PFSK-1 (cell line): ENCODE results near the gene ST3GAL2.

Experiments
- POLR2AphosphoS5 ChIP-seq: IDR thresholded peaks from 2 replicates; pipeline ENCODE4 v1.6.1; 2012; ENCODE audit warnings: low read depth, mild to moderate bottlenecking, control low read depth, low read length, moderate library complexity
- REST ChIP-seq, 2 experiments: IDR thresholded peaks; 2 replicates each; pipeline versions ENCODE4 v1.6.1 to v1.8.0; 2011 to 2012; ENCODE audit warnings: low read depth in 2 of 2, low read length in 2 of 2, control low read depth in 1 of 2, inconsistent platforms in 1 of 2, mild to moderate bottlenecking in 1 of 2, moderate library complexity in 1 of 2; ENCODE audit not compliant: insufficient read depth in 1 of 2
- TAF1 ChIP-seq: IDR thresholded peaks from 2 replicates; pipeline ENCODE4 v1.6.1; 2012; ENCODE audit warnings: low read length, control low read depth, borderline replicate concordance; ENCODE audit not compliant: insufficient read depth

GRCh38 chr16:70380248-70380918, 58.5 kb downstream of the ST3GAL2 start:
- no peak for TF ChIP-seq POLR2AphosphoS5
- TF ChIP-seq REST (IDR thresholded peaks at IDR 0.05; ENCODE audit: insufficient read depth in 1 of 2, low read depth in 2 of 2, low read length in 2 of 2): no peak
- TF ChIP-seq TAF1: no peak
